Measurements from ENCODE around the gene SLAMF7.

GRCh38 chr1:160707236-160708064 is 31.6 kb upstream of the SLAMF7 start:
- TF ChIP-seq CTCF (IDR thresholded peaks at IDR 0.05) (no peak), EZH2 (IDR thresholded peaks at IDR 0.05; ENCODE audit: borderline replicate concordance, insufficient read depth, low read depth, low read length, poor library complexity, severe bottlenecking) (no peak)

All from B cell (primary cell).